Fibroblast of skin of scalp (primary cell): ENCODE results near the gene GUCY2D. TPM values are rescaled to one million over a fixed set of nuclear protein-coding genes. Genes with fewer than 3 reads are reported as not detected.
"Not testable (repeated sequence)": the region's sequence is repeated elsewhere in the genome, so short reads cannot be mapped to it uniquely, and the experiment has no call there.

Experiments used
- DNase-seq: peaks from one replicate; pipeline ENCODE4 v3.0.0-alpha.2; 2013
- polyA plus RNA-seq, 2 experiments: library from polyadenylated mRNA; unstranded; fragments of 120-200 nt; gene quantifications; one replicate each; pipeline ENCODE4 v1.2.1, GENCODE V29; 2013; ENCODE audit not compliant: insufficient read length in 2 of 2

GUCY2D gene
- polyA plus RNA-seq (2013, experiment 1 of 2; ENCODE audit: insufficient read length) = not detected
- polyA plus RNA-seq (2013, experiment 2 of 2; ENCODE audit: insufficient read length) = not detected

DNA sequence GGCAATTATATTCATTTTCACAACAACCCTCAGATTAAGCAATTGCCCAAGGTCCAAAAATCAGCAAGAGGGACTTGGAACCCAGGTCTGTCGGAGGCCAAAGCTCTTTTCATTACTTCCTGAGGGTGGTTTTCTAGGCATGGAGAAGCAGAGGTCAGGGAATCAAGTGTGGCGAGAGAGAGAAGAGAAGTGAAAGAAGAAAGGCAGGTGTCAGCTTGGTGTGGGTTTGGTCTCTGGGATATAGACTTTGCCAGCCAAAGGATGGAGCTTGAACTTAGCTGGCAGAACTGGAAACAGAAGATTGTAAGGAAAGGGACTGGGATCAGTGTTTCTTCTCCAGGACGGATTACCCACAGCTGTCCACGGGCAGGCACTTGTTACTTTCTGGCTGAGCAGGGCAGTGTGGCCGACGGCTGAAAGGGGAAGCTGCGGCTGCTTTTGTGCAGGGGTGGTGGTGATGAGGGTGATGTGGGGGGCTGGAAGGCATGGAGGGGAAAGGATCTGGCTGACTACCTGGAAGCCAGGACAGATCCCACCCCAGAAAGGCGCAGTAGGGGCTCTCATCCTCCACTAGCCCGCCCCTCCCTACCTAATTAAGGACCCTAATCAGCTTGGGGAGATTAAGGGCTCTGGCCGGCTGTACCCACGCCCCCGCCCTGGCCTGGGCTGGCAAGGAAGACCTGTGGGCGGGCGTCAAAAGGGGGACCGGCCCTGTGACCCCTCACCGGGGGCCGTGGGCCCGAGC is at the start of gene GUCY2D:
Gene GUCY2D (plus strand): TSS at position 640 of the 745 bp plus-strand sequence. CDS start 433 bp downstream, outside the sequence.
- no peak for DNase-seq

DNA sequence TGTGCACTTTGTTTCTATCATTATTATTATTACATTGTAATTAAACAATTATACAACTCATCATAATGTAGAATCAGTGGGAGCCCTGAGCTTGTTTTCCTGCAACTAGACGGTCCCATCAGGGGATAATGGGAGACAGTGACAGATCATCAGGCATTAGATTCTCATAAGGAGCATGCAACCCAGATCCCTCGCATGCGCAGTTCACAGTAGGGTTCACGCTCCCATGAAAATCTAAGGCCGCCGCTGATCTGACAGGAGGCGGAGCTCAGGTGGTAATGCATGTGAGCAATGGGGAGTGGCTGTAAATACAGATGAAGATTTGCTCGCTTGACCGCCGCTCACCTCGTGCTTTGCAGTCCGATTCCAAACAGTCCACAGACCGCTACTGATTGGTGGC is 49.1 kb upstream of the GUCY2D start:
- DNase-seq = not testable (repeated sequence)

DNA sequence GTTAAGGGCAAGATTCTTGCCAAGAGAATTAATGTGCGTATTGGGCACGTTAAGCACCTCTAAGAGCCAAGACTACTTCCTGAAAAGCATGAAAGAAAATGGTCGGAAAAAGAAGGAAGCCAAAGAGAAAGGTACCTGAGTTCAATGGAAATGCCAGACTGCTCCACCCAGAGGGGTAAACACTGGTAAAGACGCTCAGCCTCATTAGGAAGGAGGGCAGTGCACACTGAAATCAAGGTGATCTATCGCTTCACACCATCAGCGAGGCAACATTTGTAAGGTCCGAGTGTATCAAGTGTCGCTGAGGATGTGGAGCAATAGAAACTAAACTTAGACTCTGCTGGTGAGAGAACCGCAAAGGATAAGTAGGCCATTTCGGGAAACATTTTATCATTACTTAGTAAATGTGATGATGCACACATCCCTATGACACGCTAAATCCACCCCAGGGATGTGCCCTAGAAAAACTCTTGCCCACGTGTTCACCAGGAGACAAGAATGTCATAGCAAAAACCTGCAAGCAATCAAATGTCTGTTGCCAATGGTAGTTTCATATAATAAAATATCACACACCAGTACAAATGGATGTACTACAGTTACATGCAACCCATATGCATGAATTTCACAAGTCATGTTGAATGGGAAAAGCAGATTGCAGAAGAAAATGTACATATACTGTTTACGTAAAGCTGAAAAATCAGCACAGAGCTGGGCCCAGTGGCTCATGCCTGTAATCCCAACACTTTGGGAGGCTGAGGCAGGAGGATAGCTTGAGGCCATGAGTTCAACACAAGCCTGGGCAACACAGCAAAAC is 46.8 kb upstream of the GUCY2D start:
- DNase-seq = peak; percentile 4

DNA sequence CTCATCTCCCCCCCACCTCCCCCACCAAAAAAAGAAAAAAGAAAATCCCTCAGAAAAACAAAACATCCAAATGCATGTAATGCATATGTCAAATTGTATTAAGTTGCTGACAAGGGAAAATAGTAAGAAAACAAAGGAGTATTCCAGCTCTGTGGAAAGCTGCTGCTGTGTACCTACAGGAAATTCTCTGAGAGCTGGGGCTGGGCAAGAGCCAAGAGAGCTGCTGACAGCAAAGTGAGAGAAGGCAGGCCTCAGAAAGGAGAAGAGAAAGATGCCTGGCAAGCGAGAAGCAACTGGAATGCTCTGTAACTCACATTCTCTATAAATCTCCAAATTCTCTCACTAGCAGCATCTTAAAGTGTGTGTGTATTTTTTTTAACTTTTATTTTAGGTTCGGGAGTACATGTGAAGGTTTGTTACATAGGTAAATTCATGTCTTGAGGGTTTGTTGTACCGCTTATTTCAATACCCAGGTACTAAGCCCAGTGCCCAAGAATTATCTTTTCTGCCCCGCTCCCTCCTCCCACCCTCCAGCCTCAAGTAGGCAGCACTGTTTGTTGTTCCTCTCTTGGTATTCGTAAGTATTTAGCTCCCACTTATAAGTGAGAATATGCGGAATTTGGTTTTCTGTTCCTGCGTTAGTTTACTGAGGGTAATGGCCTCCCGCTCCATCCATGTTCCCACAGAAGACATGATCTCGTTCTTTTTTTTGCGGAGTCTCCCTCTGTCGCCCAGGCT is 46.0 kb upstream of the GUCY2D start:
- peak; percentile 18 for DNase-seq

DNA sequence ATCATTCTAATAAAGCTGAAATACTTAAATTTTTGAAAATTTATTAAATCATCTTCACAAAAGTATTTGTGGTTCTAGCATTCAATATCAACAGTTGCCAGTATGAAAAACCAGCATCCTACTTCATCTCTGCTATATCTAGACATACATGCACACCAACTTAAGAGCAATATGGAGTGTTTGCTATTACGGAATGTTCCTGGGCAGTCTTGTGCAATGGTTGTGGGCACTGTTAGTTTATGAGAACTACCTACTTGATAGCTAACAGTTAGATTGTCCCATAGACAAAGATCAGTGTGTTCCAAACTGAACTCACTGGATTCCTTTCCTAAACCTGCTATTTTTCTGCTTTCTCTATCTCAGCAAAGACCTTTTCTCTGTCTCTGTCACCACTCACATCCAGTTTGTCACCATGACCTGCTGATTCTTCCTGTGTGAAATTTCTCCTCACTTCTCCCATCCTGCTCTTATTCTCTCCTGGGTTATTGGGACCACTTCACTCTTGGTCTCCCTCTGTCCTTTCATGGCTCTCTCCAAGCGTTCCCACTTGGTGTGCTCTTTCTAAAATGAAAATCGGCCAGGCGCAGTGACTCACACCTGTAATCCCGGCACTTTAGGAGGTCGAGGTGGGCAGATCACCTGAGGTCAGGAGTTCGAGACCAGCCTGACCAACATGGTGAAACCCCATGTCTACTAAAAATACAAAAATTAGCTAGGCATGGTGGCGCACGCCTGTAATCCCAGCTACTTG is 42.7 kb upstream of the GUCY2D start:
- DNase-seq = no peak

DNA sequence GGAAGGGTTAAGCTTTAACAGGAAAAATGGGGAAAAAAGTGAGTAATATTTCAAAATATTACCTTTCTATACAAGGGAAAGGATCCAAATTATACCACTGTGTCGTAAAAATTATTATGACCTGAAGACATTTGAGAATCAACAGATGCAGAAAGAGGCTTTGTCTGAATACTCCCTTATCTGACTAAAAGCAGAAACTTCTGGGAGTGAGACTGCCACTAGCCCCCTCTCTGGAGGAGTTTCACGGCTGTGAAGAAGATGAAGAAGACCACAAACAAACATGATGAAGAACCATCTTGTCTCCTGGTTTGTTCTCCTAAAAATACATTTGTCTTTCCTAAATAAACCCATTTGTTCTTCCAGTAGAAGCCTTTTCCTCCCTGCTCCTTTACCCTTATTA is 41.0 kb upstream of the GUCY2D start:
- DNase-seq = no peak

DNA sequence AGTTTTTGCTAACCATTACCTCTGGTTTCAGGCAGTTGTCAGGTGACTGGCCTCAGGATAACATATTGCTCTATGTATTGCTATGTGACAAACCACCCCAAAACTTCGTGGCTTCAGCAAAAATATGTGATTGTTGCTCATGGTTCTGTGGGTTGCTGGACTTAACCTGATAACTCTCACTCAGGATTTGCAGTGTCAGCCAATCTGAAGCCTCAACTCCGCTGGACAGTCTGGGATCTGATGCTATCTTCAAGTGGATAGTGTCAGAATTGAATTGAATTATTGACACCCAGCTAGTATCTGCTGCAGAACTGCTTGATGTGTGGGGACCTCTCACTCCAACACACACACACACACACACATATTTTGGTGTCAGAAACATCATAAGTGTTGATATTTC is 34.7 kb upstream of the GUCY2D start:
- DNase-seq = no peak

DNA sequence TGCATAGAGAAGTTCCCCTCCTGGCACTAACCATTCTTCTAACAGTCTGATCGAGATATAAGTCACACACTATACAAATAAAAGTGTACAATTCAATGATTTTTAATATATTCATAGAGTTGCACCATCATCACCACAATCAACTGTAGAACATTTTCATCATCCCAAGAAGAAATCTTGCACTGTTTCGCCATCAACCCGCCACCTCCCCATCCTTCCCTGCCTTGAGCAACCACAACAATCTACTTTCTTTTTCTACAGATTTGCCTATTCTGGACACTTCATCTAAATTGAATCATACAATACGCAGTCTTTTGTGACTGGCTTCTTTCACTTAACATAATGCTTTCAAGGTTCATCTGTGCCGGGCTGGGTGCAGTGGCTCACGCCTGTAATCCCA is 33.0 kb upstream of the GUCY2D start:
- no peak for DNase-seq

DNA sequence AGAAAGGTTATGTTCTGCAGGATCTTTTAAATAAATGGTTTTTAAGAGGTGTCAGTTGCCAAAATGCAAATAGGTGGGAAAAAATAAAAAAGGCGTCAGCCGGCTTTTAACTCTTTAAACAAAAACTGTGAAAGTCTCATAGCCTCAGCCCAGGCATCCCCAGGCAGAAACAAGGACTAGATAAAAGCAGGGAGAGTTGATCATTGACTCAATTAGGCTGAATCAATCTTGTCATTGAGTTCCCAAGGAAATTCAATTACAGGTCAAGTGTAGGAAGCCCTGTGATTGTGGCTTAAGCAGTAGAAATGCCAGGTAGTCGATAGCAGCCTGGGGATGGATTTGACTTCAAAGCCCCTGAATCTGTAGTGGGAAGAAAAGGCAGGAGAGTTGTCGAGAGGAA is 30.8 kb upstream of the GUCY2D start:
- no peak for DNase-seq

DNA sequence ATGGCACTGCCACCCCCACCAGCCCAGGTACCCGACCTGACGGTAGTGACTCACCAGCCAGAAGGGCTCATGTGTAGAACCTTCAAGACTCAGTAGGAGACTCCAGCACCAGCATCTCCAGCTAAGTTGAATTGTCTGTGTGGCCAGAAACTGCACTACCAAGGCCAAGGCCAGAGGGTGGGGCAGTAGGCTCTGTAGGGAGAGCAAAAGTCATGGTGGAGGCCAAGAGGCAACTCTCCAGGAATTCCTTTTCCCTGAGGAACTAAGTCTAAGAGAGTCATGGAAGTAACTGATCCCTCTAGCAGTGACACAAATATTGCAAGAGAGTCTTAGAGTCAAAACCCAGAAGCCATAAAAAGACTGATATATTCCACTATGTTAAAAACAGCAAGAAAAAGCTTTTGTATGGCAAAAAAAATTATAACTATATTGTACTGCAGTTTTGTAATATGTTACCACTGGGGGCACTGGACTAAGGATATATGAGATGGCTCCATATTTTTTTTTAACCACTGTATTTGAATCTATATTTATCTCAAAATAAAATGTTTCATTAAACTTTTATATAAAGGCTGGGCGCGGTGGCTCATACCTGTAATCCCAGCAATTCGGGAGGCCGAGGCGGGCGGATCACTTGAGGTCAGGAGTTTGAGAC is 30.2 kb upstream of the GUCY2D start:
- DNase-seq = no peak

DNA sequence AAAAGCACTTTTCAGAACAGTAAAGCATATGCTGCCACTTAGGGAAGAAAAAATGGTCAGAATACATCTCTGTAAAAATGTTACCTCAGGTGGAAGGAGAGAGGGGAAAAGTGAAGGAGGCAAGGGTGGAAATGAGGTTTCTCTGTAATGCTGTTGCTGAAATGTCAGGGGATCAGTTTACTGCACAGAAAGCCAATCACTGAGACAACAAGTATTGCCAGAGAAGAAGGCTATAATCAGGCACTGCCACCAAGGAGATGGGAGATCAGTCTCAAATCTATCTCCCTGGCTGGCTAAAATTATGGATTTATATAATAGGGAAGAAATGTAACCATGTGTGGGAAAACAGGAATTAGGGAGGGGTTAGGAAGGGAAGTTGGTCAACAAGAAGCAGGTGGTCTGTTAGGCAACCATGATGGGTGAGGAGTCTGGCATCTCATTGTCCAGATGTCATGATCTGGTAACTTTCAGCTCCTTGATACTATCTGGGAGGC is 27.7 kb upstream of the GUCY2D start:
- no peak for DNase-seq

DNA sequence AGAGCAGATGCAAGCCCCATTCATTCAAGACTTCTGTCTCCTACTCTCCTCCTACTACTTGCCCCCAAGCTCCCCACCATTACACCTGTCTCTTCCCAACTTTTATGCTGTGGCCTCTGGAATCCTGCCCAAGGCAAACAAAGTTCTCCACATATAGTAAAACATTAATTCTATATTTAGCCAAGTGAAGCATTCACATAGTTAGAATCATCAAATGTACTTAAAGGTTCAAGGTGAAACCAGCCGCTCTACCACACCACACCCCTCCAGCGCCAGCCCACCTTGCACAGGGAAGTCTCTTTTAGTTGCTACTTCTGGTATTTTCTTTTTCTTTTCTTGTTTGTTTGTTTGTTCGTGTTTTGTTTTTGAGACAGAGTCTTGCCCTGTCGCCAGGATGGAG is 25.4 kb upstream of the GUCY2D start:
- no peak for DNase-seq

DNA sequence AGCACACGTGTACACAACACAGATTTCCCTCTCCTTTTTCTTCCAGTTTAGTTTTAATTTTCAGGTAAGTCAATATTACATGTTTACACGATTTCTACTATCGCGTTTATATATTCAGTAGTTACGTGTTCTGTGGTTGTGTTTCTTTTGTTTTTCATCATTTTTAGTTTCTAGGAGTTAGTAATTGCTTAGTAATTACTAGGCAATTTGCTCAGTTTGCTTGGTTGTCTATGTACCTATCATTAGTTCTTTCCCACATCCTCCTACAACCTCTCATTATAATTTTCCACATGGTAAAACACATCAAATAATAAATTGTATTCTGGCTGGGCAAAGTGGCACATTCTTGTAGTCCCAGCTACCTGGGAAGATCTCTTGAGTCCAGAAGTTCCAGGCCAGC is 24.6 kb upstream of the GUCY2D start:
- DNase-seq = no peak

DNA sequence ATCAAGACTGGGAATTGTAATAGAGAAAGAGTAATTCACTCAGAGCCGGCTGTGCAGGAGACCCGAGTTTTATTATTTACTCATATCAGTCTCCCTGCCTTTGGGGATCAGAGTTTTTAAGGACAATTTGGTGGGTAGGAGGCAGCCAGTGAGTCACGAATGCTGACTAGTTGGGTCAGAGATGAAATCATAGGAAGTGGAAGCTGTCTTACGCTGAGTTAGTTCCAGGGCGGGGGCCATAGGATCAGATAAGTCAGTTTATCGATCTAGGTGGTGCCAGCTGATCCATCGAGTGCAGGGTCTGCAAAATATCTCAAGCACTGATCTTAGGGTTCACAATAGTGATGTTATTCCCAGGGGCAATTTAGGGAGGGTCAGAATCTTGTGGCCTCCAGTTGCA is 20.2 kb upstream of the GUCY2D start:
- DNase-seq = peak; percentile 59

DNA sequence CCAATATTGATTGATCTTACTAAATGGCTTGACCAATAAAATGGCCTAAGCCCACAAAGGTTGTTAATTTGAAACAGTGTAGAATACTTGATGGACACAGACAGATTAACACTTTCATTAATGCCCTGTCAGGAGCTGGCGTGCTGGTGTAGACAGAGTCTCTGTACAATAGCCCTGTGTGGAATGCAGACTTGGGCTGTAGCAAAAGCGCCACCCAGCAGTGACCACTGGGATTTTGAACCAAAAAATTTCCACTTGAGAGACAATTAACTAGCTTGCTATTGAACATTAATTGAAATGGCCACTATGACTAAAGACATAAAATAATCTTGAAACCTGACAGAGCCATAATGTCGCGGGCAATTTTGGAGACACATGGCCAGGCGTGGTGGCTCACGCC is 19.7 kb upstream of the GUCY2D start:
- peak; percentile 21 for DNase-seq

DNA sequence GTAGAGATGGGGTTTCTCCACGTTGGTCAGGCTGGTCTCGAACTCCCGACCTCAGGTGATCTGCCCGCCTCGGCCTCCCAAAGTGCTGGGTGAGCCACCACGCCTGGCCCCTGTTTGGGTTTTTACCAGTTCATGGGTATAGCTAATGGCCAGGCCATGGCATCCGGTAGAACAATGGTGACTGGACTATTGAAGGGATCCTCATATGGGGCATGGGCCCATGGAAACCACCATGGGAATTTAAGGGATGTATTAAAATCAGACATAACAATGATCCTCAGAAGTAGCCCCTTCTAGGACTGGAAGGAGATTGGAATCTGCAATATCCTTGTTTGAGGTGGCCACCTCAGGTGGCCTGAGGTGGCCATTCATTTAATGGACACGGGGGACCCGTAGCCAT is 17.5 kb upstream of the GUCY2D start:
- no peak for DNase-seq

DNA sequence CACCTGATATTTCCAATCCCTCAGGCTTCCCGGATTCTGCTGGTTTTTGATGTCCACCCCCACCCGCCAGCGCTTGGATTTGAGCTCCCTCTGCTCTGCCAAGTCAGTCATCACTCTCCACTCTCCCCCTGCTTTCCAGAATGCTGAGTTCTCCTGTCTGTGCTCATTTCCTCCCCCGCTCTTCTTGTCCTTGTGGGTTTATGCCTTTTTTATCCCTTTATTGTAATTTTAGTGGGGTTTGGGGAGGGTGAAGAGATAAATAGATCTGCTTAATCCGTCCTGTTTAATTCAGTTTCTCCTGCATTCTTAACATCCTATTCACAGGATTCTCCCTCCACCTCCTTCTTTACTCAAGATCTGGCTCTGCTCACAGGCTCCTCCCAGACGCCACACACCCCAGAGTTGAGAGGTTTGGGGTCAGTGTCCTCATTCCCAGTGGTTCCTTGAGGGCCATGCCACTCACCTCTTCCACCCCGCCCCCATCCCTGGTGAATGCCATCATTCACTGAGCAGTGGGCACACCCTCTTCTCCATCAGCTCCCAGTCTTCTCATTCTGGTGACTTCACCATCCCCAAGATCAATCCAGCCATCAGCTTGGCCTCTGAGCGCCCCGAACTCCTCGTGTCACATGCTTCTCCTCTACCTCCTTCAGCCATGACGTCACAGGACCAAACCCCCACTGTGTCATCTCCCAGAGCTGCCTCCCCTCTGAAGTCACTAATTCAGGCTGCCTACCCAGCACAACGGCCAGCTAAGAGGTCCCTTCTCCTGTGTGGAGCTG is 15.1 kb upstream of the GUCY2D start:
- no peak for DNase-seq

DNA sequence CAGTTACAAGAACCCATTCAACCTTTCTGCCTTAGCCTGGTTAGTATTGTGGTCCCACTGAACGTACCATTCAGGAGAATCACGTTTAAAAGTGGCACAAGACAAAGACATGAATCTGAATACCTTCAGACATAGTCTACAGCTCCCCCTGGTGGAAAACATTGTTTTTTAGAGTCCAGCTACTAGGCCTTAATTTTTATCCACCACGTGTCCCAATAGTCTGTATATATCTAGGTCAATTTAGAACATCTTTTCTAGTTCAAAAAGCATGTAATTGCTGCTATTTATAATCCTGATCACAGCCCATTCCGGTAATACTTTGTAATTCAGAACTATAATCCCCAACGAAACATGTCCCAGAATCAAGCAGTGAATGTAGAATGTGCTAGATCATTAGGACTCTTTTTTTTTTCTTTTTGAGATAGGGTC is 13.7 kb upstream of the GUCY2D start:
- DNase-seq = peak; percentile 85

DNA sequence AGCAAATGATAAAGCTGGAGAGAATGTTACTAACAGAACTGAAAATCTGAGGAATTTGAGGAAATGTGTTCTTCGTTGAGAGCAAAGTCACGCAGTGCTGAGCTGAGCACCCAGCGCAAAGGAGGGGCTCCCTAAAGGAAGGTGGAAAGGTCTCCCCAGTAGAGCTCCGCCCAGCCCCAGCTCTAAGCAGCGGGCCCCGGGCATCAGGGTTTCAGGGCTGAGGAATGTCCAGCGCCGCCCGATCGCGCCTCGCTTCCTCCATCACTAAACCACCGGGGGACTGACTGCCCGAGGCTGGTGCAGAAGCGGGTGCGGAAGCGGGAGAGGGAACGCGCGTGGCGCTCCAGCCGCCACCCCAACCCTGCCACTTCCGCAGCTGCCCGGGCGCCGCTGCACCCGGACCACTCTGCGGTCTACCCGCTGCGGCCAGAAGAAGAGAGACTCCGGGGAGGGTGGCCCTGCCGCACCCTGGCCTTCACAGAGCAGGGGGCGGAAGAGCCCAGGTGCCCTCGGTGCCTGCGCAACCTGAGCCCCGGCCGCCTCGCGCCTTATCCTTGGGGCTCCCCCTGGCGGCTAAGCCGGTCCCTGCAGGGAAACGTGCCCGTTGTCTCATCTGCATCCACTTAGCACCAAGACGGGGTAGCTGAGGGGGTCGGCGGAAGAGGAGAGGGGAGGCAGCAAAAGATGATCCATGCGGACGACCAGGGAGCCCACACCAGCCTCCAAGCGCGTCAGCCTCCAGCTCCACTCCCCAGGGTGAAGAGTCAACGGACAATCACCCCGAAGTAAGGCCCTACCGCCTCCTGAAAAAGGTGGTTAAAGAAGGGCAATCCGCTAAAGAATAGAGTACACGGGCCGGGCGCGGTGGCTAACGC is 12.4 kb upstream of the GUCY2D start:
- DNase-seq = peak; percentile 67

DNA sequence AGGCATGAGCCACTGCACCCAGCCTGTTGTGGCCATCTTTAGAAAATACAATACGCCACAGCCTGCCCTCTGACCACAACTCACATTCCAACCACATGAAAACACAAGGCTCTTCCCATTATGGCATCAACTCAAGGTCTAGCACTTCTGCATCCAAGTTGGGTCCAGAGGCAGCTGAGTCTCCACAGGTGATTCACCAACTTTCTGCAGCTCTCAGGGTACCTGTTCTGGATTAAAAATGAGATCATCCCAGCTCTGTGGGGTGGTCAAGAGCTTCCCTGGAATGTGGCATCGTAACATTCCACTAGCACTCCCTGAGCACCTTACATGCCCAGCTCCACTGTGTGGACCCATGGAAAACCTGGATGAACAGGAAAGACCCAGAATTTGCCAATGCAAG is 9.9 kb upstream of the GUCY2D start:
- DNase-seq = no peak
